Gastrocnemius medialis (tissue), 4 donors: ENCODE results near the gene ZNF397.

Experiments
- CTCF ChIP-seq, 5 experiments: fragments of 450-650 bp in 3 of 5; fragments of 200-600 bp in 2 of 5; sonication (generic) in 2 of 5; IDR thresholded peaks in 4 of 5; conservative IDR thresholded peaks in 1 of 5; 1 replicate in 4 of 5; 2 replicates in 1 of 5; pipeline ENCODE4 v1.5.1; 2016 to 2019; ENCODE audit warnings: antibody characterized with exemption in 5 of 5, mild to moderate bottlenecking in 3 of 5, moderate library complexity in 3 of 5
- POLR2A ChIP-seq, 2 donors: fragments of 450-650 bp; IDR thresholded peaks; one replicate each; pipeline ENCODE4 v1.6.1; 2017; ENCODE audit warnings: antibody characterized with exemption in 2 of 2, mild to moderate bottlenecking in 2 of 2, moderate library complexity in 2 of 2

- TF ChIP-seq POLR2A (IDR thresholded peaks at IDR 0.05) (no peak), CTCF (IDR thresholded peaks at IDR 0.05 in 4 of 5, conservative IDR thresholded peaks at IDR 0.05 in 1 of 5) (no peak)
Observed at GRCh38 chr18:35253655-35254287, 12.9 kb downstream of the ZNF397 start.
